Loucy (cell line): ENCODE results near the gene KANSL2.

ENCODE experiments used
- EZH2phosphoT487 ChIP-seq: fragments of 200-600 bp; IDR thresholded peaks from 2 replicates; pipeline ENCODE4 v1.6.1; 2018; ENCODE audit warnings: antibody characterized with exemption, mild to moderate bottlenecking, moderate library complexity, borderline replicate concordance
- TF ChIP-seq, protein P1 (sequence below): fragments of 200-600 bp; sonication (generic); conservative IDR thresholded peaks from 2 replicates; pipeline ENCODE4 v1.5.1; 2014; ENCODE audit warnings: mild to moderate bottlenecking, antibody characterized with exemption, low read length

DNA sequence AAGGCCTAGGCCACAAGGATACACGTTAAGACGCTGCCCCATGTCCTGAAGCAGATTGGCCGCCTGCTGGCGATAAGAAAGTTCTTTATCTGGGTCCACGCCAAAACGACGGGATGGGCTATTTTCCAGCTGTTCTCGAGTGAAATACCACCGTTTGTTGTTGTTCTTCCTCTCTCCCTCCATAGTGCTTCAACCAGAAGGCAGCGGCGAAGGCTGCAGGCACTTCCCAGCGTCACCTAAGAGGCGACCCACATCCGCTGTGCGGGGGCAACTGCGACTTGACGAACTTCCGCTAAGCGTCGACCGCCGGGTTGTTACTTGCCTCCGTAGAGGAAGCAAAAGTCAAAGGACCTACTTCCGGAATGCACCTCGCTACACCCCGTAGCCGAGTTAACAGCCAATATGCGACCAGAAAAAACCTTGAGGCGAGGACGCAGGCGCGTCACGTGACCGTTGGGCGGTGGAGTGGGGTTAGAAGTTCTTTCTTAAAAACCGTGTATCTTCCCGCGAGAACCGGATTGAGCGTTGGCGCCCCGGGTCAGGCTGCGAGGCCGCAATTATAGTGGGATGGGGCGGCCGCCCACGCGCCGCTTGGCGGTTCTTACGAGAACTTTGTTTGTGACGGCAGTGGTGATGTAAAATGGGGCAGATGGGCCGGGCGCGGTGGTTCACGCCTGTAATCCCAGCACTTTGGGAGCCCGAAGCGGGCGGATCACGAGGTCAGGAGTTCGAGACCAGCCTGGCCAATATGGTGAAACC is 34.6 kb upstream of the KANSL2 start, which contains the start of gene CCNT1:
- TF ChIP-seq, protein P1, sequence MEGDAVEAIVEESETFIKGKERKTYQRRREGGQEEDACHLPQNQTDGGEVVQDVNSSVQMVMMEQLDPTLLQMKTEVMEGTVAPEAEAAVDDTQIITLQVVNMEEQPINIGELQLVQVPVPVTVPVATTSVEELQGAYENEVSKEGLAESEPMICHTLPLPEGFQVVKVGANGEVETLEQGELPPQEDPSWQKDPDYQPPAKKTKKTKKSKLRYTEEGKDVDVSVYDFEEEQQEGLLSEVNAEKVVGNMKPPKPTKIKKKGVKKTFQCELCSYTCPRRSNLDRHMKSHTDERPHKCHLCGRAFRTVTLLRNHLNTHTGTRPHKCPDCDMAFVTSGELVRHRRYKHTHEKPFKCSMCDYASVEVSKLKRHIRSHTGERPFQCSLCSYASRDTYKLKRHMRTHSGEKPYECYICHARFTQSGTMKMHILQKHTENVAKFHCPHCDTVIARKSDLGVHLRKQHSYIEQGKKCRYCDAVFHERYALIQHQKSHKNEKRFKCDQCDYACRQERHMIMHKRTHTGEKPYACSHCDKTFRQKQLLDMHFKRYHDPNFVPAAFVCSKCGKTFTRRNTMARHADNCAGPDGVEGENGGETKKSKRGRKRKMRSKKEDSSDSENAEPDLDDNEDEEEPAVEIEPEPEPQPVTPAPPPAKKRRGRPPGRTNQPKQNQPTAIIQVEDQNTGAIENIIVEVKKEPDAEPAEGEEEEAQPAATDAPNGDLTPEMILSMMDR = no peak
- no peak for TF ChIP-seq EZH2phosphoT487
